NOMO-1 treated with dmso at 0.1 percent for 144 hours (cell line): ENCODE data around the gene EEPD1.
"Not testable (repeated sequence)": the region's sequence is repeated elsewhere in the genome, so short reads cannot be mapped to it uniquely, and the experiment has no call there.

Experiments
- DNase-seq: peaks from one replicate; lab custom pipeline; 2025; ENCODE audit not compliant: unreplicated experiment; lab: John Stamatoyannopoulos, UW

The EEPD1 gene

GRCh38 chr7:36152756-36153570, at the start of gene EEPD1:
TSS of gene EEPD1 (plus strand) at chr7:36153254. CDS start at chr7:36154325, 1,071 bp downstream.
- DNase-seq, result peak; percentile 98

DNA sequence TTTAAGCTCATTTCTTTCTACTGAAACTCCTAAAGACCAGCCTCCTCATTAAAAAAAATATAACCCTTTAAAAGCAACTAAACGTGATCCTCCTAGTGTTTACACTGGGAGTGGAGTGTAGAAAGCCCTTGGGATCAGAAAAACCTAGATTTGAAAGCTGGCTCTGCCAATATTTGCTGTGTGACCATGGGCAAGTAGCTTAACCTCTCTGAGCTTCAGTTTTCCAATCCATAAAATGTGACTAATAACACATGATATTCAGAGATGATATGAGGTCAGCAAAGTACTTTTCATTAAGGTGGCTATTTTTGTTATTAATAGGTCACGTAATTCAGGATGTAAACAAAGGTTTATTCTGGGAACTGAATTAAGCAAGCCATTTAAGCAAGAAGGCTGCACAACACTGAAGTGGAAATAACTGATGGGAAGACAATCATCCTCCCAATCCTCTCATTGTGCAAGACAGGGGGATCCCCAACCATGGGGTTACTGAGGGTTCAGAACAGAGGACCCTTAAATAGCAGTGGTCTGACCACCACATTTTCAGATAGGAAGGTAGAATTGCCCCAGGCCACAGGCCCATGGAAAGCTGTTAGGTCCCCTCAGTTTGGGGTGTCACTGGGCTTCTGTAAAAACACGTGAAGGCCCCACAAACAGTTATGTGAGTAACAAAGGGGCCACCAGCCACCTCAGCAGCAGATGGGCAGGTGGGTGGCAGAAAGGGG, 49.1 kb upstream of the EEPD1 start:
- DNase-seq, result no peak

DNA sequence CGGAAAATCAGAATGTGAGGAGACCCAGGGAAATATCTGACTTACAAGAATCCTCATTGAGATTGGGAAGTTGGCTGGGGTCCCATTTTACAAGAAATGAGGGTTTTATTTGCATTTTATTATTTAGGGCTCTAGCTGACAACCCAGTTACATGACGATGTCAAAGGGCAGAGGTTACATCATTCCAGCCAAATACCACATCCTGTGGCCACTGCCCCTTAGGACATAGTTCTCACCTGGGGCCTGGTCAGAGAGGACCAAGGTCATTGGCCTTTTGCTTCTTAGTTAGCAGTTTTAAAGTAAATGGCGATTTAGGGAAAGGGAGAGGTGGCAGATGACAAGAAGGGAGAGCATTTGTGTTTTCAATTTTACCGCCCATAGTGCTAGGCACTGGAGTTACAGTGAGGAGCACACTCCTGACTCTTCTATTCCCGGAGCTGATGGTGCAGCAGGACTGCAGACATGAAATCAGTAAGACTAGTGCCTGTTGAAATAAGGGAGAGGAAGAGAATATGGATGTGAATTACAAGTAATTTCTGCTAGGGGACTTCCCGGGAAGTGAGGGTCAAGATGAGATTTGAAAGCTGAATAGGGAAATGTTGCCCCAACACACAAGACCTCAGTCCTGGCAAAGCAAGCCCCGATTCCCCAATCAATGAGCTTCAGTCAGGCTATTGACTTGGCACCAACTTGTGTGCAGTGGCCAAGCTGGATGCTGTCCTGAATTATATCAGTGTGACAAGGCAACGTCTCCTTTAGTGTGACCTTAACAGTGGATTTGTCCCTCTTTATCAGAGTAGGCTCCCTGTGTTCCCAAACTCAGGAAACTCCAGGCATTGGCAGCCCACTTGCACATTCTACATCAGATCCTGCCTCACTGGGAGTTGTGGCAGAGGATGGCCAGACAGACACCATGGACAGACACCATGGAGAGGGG, 45.8 kb upstream of the EEPD1 start:
- not testable (repeated sequence) for DNase-seq

DNA sequence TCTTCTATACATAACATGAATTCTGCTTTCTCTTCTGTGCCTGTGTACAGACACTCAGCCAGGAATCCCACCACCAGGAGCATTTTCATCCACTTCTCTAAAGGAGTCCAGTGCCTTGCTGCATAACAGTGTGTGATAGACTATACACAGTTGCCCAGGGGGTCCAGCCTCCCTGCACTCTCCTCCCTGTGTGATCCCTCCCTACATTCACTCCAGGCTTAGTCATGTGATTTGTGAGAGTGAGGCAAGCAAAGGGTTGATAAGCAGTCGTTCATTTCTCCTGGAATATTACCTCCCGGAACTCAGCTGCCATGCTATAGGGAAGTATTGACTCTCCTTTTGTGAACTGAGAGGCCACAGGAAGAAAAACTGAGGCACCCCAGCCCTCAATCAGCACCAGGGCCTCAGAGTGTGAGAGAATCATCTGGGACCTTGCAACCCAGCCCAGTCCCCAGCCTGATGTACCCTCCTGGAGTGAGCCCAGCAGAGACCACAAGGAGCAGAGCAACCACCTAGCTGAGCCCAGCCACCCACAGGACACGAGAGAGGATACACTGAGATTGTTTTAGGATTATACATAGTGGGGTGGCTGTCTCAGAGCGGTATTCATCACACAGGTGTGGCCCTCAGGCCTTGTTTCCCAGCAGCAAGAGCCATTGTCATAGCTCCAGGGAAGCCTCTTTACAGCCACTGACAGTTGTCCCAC, 45.0 kb upstream of the EEPD1 start:
- DNase-seq, result no peak

DNA sequence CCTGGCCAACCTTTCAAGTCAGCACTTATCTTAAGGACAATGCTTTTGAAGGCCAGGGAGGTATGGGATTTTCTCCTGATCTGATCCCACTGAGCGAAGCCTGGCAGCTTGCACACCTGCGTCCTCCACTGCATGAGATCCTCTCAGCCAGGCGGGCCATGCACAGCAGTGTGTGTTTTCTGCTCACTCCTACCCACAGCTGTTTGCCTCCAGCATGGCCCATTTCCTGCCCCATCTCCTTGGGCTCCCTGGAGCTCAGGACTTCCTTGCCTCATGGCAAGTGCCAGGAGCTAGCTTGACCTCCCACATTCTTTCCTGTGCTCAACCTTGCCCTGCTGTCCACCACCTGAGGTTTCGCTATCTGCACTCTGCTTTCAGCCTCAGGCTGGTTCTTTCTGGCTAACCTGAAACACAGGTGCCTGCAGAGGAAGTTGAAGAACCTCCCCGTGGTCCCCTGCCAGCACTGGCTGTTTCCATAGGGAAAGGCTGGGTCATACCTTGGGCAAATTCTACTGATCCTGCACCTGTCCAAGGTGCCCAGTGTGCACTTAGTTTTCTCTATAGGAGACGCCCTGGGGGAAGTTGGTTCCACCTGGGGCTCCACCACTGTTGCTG, 43.9 kb upstream of the EEPD1 start:
- DNase-seq, result no peak

- DNase-seq, result no peak
Observed at GRCh38 chr7:36110584-36110983, 42.5 kb upstream of the EEPD1 start.

DNA sequence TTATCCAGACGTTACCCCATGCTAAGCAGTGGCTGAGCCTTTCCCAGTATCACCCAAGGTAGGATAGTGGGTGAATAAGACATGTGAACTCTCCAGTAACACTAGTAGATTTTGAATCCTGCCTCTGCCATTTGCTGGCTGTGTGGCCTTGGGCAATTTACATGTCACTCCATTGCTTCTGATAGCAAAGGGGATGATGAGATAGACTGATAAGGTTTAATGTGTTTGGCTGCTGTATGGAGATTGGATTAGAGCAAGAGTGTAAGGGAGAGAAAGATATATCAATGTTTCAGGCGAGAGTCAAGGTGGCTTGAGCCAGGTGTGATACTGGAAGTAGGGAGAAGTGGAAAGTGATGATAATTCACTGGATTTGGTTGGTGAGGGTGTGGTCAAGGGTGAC, 40.1 kb upstream of the EEPD1 start:
- DNase-seq, result no peak

DNA sequence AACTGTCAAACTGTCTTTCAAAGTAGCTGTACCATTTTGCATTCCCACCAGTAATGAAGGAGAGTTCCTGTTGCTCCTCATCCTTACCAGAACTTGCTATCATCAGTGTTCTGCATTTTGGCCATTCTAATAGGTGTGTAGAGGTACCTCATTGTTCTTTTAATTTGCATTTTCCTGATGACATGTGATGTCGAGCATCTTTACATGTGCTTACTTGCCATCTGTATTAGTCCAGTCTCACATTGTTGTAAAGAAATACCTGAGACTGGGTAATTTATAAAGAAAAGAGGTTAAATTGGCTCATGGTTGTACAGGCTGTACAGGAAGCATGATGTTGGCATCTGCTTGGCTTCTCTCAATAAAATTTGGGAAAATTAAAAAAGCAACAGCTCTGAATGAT, 38.7 kb upstream of the EEPD1 start:
- DNase-seq, result no peak

DNA sequence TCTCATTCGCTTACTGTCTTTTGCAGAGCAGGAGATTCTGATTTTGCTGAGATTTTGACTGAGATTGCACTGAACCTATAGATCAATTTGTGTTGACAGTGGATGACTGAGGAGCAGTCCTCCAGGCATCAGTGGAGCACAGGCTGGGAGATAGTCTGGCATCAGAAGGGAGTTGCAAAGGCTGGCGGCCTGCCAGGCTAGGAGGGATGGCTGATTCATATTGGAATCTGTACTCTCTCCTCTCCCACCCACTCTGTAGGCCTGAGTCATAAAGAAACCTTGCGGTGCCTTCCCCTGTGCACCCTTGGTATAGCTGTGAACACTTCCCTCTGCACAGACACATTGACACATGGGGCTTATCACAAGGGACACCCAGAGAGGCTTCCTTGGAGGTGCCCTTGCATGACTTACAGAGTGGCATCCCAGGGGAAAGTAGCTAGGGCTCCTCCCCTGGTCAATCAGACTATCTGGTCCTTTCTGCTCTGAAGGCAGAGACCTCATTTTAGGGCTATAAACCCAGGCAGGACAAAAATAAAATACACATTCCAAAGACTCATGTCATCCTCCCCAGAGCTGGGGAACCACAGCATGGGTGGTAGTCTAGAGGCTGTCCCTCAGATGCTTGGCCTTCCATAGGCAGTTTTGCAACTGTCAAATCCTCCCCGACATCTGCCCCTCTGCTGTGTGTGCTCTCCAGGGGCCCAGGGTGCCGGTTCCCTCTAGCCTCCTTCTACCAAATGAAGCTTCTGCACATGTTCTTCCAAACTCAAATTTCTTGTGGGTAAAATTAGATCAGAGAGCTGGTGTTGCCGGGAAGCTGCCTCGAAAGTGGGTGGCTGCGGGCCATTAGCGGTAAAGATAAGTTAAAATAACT, 37.4 kb upstream of the EEPD1 start:
- DNase-seq, result no peak

- DNase-seq, result no peak
Observed at GRCh38 chr7:36116347-36117202, 36.5 kb upstream of the EEPD1 start.

GRCh38 chr7:36117203-36117840, 35.7 kb upstream of the EEPD1 start:
- DNase-seq, result no peak

GRCh38 chr7:36118344-36118743, 34.7 kb upstream of the EEPD1 start:
- DNase-seq, result no peak

DNA sequence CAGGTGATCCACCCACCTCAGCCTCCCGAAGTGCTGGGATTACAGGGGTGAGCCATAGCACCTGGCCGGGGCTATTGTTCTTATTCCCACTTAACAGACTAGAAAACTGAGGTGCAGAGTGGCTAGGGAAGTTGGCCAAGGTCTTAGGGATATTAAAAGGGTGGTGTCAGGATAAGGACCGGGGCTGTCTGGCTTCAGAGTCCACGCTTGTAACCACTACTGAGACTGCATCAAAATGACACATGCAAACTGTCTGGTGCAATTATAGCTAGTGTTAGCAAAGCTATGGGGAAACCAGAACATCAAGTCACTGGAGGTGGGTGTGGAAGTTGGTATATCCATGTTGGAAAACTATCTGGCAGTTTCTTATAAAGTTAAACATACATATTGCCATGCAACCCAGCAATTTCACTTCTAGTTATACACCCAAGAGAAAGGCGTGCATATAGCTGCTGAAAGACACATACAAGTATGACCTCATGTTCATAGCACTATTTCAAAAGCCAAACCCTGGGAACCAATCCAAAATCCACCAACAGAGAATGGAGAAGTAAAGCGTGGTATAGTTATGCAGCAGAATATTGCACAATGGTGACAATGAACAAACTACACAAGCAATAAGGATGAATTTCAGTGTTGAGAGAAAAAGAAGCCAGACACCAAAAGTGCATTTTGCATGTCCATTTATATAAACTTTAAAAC, 33.9 kb upstream of the EEPD1 start:
- DNase-seq, result peak; percentile 69

DNA sequence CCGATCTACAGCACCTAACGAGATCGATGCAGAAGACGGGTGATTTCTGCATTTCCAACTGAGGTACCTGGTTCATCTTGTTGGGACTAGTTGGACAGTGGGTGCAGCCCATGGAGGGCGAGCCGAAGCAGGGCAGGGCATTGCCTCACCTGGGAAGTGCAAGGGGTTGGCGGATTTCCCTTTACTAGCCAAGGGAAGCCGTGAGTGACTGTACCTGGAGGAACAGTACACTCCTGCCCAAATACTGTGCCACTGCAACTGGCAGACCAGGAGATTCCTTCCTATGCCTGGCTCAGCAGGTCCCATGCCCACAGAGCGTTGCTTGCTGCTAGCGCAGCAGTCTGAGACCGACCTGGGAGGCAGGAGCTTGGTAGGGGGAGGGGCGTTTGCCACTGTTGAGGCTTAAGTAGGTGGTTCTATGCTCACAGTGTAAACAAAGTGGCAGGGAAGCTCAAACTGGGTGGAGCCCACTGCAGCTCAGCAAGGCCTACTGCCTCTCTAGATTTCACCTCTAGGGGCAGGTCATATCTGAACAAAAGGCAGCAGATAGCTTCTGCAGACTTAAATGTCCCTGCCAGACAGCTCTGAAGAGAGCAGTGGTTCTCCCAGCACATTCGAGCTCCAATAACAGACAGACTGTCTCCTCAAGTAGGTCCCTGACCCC, 32.9 kb upstream of the EEPD1 start:
- DNase-seq, result not testable (repeated sequence)

GRCh38 chr7:36125630-36126029, 27.4 kb upstream of the EEPD1 start:
- not testable (repeated sequence) for DNase-seq

- no peak for DNase-seq
Observed at GRCh38 chr7:36127075-36127740, 25.8 kb upstream of the EEPD1 start.
